ELR (cell line): ENCODE data around the gene COL9A1.
A peak's percentile ranks its signal among the peaks of the same experiment; 100 is the strongest.
"Not testable (repeated sequence)": the region's sequence is repeated elsewhere in the genome, so short reads cannot be mapped to it uniquely, and the experiment has no call there.

ENCODE experiments used
- DNase-seq: peaks from one replicate; pipeline ENCODE4 v3.0.0-alpha.2; 2015; ENCODE audit warnings: low read depth

Gene COL9A1

DNA sequence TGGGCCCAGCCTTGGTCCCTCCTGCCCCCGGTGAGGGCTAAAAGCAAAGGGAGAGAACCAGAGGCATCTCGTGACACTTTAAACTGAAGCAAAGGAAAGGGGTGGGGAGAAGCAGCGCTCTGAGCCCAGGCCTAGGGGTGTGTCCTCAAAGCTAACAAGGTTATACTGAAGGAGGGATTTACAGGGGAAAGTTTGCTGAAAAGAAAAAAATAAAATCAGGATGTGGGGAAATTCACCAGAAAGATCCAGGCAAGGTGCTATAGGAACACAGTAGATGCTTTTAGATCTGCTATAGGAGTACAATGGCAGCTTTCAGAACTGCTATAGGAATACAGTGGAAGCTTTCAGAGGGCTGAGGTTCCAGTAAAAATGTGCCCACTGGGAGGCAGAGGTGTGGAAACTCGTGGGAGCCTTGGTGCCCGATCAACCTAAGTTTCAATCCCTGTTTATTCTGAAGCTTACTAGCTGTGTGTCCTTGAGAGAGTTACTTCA lies at the start of gene COL9A1:
Gene COL9A1 (minus strand): TSS at position 51 of the 492 bp plus-strand sequence. CDS start 160 bp downstream, outside the sequence.
- DNase-seq = no peak

DNA sequence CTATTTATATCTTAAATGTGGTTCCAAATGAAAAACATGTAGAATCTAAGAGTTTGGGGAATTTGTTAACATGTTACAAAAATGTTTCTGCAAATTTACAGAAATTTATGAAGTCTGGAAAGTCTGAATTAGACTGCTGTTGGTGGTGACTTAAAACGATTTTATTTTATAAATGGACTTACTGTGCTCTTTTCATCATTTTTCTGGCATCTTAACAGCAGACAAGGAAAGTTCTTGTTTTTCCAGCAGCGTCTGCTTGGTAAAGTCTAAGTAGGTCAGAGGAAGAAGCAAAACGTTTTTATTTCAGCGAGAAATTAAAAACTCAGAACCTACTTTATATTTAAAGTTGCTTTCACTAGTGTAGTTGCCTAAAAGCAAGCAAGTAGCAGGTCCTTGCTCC lies 48.6 kb upstream of the COL9A1 start:
- no peak for DNase-seq

DNA sequence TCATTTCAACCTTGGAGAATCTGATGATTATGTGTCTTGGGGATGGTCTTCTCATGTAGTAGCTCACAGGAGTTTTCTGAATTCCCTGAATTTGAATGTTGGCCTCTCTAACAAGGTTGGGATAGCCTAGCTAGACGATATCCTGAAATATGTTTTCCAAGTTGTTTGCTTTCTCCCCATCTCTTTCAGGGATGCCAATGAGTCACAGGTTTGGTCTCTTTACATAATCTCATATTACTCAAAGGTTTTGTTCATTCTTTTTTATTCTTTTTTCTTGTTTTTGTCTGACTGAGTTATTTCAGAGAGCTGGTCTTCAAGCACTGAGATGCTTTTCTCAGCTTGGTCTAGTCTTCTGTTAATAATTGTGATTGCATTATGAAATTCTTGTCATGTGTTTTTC lies 42.7 kb upstream of the COL9A1 start:
- no peak for DNase-seq

GRCh38 chr6:70343313-70343712 lies 40.4 kb upstream of the COL9A1 start:
- DNase-seq = no peak

DNA sequence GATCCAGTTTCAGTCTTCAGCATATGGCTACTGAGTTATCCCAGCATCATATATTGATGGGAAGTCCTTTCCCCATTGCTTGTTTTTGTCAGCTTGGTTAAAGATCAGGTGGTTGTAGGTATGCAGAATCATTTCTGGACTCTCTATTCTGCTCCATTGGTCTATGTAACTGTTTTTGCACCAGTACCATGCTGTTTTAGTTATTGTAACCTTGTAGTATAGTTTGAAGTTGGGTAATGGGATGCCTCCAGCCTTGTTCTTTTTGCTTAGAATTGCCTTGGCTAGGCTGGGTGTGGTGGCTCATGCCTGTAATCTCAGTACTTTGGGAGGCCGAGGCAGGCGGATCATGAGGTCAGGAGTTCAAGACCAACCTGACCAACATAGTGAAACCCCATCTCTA lies 36.9 kb upstream of the COL9A1 start:
- DNase-seq = not testable (repeated sequence)

DNA sequence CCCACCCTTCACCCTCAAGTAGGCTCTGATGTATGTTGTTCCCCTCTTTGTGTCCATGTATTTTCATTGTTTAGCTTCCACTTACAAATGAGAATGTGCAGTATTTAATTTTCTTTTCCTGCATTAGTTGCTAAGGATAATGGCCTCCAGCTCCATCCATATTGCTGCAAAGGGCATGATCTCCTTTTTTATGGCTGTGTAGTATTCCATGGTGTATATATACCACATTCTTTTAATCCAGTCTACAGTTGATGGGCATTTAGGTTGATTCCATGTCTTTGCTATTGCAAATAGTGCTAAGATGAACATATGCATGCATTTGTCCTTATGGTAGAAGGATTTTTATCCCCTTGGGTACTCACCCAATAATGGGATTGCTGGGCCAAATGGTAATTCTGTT lies 35.9 kb upstream of the COL9A1 start:
- DNase-seq = no peak

DNA sequence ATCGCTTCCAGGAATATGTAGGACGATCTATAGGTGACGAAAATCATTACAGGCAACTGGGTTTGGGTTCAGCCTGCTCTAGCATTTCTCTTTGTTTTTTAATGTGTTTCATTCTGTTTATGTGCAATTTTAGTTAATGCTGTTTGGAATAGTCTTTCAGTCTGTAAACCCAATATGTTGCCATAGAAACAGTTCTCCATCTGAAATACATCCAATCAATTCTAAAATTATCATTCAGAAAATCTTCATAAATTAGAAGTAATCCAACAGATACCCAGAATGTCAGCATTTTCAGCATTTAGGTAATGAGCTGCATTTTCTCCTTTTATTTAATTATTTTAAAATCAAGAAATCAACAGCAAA lies 34.8 kb upstream of the COL9A1 start:
- DNase-seq = no peak

DNA sequence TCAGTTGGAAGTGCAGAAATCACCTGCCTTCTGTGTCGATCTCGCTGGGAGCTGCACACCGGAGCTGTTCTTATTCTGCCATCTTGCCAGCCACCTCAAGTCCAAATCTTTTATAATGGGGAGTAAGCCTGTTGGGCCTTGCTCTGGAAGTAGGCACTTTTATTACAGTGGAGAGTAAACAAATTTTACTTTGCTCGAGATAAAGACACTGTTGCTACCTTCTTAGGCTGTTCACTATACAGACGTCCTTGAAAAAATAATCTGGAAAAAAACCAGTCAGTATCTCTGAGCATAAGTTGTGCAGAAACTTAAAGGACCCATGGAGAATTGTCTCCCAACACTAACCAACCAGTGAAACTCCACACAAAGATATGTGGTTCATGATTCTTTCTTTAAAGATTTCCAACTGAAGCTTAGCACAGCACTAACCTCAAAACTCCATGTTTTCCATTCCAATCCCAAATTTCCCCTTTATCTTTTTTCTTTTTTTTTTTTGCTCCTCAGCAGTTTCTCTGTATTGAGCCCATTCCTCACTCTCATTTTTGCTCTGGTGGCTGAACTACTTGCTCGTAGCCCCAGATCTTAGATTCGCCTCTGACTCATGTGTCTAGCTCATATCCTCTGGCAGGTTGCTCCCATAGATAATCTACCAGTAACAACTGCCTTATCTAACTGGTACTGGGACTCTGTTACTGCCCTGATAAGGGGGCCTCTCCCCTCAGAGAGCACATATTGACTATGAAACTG lies 34.3 kb upstream of the COL9A1 start:
- DNase-seq = no peak

DNA sequence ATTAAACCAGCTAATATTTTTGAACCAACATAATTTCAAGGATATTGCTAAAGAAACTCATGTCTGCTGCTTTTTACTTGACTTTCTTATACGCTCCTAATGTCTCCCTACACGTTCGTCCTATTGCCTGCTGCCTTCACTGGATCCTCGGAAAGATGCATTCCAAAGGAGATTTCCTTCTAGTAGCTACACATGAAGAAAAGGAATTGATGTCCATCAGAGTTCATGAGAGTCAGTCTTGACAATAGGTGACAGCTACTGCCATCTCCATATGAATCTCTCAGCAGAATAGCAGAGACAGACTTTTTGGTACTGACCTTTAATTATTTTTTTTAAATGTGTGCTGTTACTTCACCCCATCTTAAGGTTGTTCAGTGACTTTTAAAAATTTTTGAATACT lies 24.2 kb upstream of the COL9A1 start:
- no peak for DNase-seq

- no peak for DNase-seq
Measured at GRCh38 chr6:70325009-70325408, 22.1 kb upstream of the COL9A1 start.

DNA sequence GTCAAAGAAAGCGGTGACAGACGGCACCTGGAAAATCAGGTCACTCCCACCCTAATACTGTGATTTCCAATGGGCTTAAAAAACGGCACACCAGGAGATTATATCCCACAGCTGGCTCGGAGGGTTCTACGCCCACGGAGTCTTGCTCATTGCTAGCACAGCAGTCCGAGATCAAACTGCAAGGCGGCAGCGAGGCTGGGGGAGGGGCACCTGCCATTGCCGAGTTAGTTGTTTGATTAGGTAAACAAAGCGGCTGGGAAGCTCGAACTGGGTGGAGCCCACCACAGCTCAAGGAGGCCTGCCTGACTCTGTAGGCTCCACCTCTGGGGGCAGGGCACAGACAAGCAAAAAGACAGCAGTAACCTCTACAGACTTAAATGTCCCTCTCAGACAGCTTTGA lies 14.9 kb upstream of the COL9A1 start:
- not testable (repeated sequence) for DNase-seq

GRCh38 chr6:70315079-70315751 lies 12.3 kb upstream of the COL9A1 start:
- no peak for DNase-seq

GRCh38 chr6:70314296-70314695 lies 11.4 kb upstream of the COL9A1 start:
- DNase-seq = no peak

DNA sequence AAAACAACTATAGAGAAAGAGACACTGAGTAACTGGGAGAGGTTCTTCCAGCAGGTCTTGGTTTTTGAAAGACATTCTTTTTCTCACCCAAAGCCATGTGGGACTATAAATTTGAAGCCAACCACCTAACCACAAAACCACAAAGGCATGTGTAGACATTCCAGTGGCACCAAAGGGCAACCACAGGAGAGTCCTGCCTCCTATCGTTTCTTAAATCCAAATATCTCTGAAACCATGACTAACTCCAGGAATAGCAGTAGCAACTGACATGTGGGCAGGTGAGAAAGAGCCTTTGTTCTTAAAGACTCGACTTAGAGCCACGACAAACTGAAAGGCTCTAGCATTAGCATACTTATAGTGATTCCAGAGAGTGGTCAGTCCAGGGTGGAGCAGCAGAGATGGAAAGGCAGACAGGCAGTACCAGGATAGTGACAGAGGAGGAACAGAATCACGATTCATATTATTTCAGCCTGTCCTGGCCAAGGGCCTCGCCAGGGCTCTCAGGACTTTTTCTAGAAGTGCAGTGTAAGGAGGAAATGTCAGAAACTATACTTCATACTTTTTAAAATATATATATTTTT lies 9.4 kb upstream of the COL9A1 start:
- DNase-seq = peak; percentile 85

GRCh38 chr6:70310063-70310694 lies 7.3 kb upstream of the COL9A1 start:
- DNase-seq = peak; percentile 64

- DNase-seq = no peak
Measured at GRCh38 chr6:70309243-70309642, 6.4 kb upstream of the COL9A1 start.

GRCh38 chr6:70308142-70308541 lies 5.3 kb upstream of the COL9A1 start:
- DNase-seq = not testable (repeated sequence)

GRCh38 chr6:70307008-70307407 lies 4.1 kb upstream of the COL9A1 start:
- DNase-seq = no peak

- no peak for DNase-seq
Measured at GRCh38 chr6:70304616-70305015, 1.7 kb upstream of the COL9A1 start.

GRCh38 chr6:70299456-70299855 lies 3.4 kb downstream of the COL9A1 start:
- peak; percentile 21 for DNase-seq

DNA sequence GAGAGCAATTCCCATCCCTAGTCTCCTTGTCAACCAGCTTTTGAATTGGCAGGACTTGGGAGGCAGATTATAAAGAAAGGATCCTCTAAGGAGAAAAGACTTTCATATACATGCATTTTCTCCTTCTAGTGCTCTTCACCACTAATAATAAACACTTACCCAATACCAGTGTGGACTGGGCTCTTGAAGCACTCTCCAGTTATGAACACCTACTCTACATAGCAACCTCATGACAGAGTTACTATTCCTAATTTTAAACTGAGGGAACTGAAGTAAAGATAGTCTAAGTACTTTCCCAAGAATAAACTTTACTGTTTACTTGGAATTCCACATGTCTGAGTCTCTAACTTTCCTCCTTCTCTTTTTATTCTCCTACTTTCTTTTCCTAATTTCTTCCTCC lies 4.8 kb downstream of the COL9A1 start:
- no peak for DNase-seq

DNA sequence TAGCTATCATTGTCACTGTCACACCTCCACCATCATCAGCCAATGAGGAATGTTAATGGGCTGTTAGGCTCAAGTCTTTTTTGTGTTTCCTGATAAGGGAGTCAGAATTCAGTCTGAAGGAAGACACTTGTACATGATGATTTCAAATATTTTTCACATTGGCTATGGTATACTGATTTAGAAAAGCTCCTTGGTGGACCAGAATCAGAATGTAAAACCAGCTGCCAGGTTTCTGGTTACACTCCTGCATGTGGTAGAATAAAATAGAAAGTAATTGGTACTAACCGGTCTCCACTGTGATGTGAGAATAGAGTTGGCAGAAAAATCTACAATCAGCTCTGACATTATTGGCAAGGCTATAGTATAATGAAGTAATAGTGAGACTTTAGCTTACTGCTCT lies 10.7 kb downstream of the COL9A1 start:
- DNase-seq = no peak

GRCh38 chr6:70289299-70289698 lies 13.6 kb downstream of the COL9A1 start:
- peak; percentile 4 for DNase-seq
